Muscle layer of colon (tissue), 2 donors: ENCODE measurements around the gene MYH16.

Experiments
- H3K27ac ChIP-seq: one replicate; pipeline ENCODE4 v1.7.0; 2013; ENCODE audit warnings: low read depth, mild to moderate bottlenecking, low read length, moderate library complexity
- H3K27me3 ChIP-seq, 2 donors: one replicate each; pipeline ENCODE4 v1.7.0; 2013; ENCODE audit warnings: low read length in 2 of 2, mild to moderate bottlenecking in 2 of 2; ENCODE audit not compliant: insufficient read depth in 2 of 2, control insufficient read depth in 1 of 2
- H3K36me3 ChIP-seq: one replicate; pipeline ENCODE4 v1.7.0; 2013; ENCODE audit warnings: mild to moderate bottlenecking, low read length; ENCODE audit not compliant: insufficient read depth
- H3K4me1 ChIP-seq: one replicate; pipeline ENCODE4 v1.7.0; 2013; ENCODE audit warnings: mild to moderate bottlenecking, low read length; ENCODE audit not compliant: insufficient read depth
- H3K4me3 ChIP-seq, 2 donors: one replicate each; pipeline ENCODE4 v1.7.0; 2013; ENCODE audit warnings: low read length in 2 of 2, low read depth in 1 of 2, mild to moderate bottlenecking in 1 of 2, moderate library complexity in 1 of 2
- H3K9ac ChIP-seq: one replicate; pipeline ENCODE4 v1.7.0; 2013; ENCODE audit warnings: low read length
- H3K9me3 ChIP-seq: one replicate; pipeline ENCODE4 v1.7.0; 2013; ENCODE audit warnings: mild to moderate bottlenecking, low read length
- donor health status: abdominal sarcoma.
- donor health status: Adenocarcinoma of cecum.

MYH16 gene

DNA sequence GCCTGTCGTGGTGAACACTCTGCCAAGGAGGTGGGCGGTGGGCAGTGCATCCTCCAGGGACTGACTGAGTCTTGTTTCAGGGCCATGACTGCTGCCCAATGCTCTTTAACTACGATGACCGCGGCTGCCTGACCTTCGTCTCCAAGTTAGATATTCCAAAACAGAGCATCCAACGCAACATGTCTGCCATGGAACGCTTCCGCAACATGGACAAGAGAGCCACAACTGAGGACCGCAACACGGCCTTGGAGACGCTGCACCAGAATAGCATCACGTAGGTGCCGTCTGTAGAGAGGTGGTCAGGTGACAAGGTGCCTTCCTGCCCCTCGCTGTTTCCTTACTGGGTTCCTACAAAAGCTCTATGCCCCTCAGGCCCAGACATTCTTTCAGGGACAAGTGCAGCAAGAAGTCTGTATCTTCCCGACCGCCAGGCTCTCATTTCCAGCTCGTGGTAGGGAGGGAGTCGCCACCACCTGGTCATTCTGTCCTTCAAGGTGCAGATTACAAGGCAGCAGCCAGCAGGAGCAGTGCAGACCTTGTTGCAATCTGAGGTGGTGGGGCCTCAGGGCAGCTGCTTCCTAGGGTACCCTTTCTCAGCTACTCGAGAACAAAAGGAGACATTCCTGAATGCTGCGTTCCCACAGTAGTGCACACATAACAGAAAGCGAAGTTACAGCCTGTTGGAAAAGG is 87.0 kb downstream of the MYH16 start:
- Histone ChIP-seq H3K4me1 (no peaks in the 10 kb centered on the region), H3K36me3 (peaks cover 57% of the 10 kb centered on the region), H3K4me3 (no peak overlapping the region), H3K9me3 (no peaks in the 10 kb centered on the region), H3K27ac (no peak overlapping the region), H3K27me3 (no peaks in the 10 kb centered on the region), H3K9ac (no peak overlapping the region)
